K562 (cell line): ENCODE data around the gene POLK. TPM values are rescaled to one million over a fixed set of nuclear protein-coding genes. Genes with fewer than 3 reads are reported as not detected.

Experiments
- ARHGAP35 ChIP-seq: fragments of 450-650 bp; IDR thresholded peaks from 2 replicates; pipeline ENCODE4 v1.6.1; 2018; ENCODE audit not compliant: partially characterized antibody
- BCL6 ChIP-seq: fragments of 250-450 bp; sonication (Bioruptor Pico); IDR thresholded peaks from 2 replicates; pipeline ENCODE4 v1.4.0; 2020
- GMEB1 ChIP-seq: fragments of 250-450 bp; sonication (Bioruptor Pico); IDR thresholded peaks from 2 replicates; pipeline ENCODE4 v1.4.0; 2020; ENCODE audit warnings: mild to moderate bottlenecking
- JUND ChIP-seq, 2 experiments: IDR thresholded peaks; 2 replicates in 1 of 2; 3 replicates in 1 of 2; pipeline ENCODE4 v1.6.1; 2011; ENCODE audit warnings: borderline replicate concordance in 2 of 2, low read depth in 2 of 2, low read length in 2 of 2, improper control_type of control experiment in 1 of 2, missing biosample characterization in 1 of 2, missing genetic modification characterization in 1 of 2, missing genetic modification reagents in 1 of 2
- MBD1 ChIP-seq: fragments of 250-450 bp; sonication (Bioruptor Pico); IDR thresholded peaks from 2 replicates; pipeline ENCODE4 v1.8.0; 2022; ENCODE audit warnings: inconsistent platforms
- NR3C1 ChIP-seq: sonication (generic); formaldehyde crosslinking; IDR thresholded peaks from 2 replicates; pipeline ENCODE4 v1.8.1; 2022; ENCODE audit warnings: missing genetic modification reagents
- PHB2 ChIP-seq: fragments of 450-650 bp; IDR thresholded peaks from 2 replicates; pipeline ENCODE4 v1.6.1; 2017; ENCODE audit warnings: low read depth
- SOX6 ChIP-seq: fragments of 450-650 bp; IDR thresholded peaks from 2 replicates; pipeline ENCODE4 v1.6.1; 2014; ENCODE audit warnings: mild to moderate bottlenecking
- TCF7L2 ChIP-seq: fragments of 150-350 bp; IDR thresholded peaks from 2 replicates; pipeline ENCODE4 v1.6.1; 2016; ENCODE audit warnings: low read depth, mild to moderate bottlenecking, low read length, moderate library complexity
- YY1 ChIP-seq, 3 experiments: IDR thresholded peaks; 2 replicates each; pipeline ENCODE4 v1.6.1; 2011; ENCODE audit warnings: low read length in 2 of 3, mild to moderate bottlenecking in 2 of 3, moderate library complexity in 2 of 3, borderline replicate concordance in 1 of 3, control low read depth in 1 of 3, low read depth in 1 of 3; ENCODE audit not compliant: insufficient read depth in 3 of 3, insufficient replicate concordance in 2 of 3, control insufficient read depth in 1 of 3, insufficient read length in 1 of 3; ENCODE audit errors: extremely low read depth in 1 of 3
- ZNF263 ChIP-seq: sonication (generic); formaldehyde crosslinking; IDR thresholded peaks from 2 replicates; pipeline ENCODE4 v1.8.0; 2022; ENCODE audit warnings: mild to moderate bottlenecking, missing genetic modification reagents, borderline replicate concordance
- ZNF3 ChIP-seq: fragments of 250-450 bp; sonication (Bioruptor Pico); IDR thresholded peaks from 2 replicates; pipeline ENCODE4 v1.5.0; 2021; ENCODE audit warnings: mild to moderate bottlenecking, moderate library complexity
- ZNF311 ChIP-seq: fragments of 250-450 bp; sonication (Bioruptor Pico); IDR thresholded peaks from 2 replicates; pipeline ENCODE4 v1.4.0; 2020; ENCODE audit warnings: mild to moderate bottlenecking, moderate library complexity
- polyA plus RNA-seq, 8 experiments: library from polyadenylated mRNA; depleted of rRNA in 4 of 8; stranded (reverse) in 5 of 8; unstranded in 3 of 8; fragments of >200 nt; fragmentation: Nextera tagmentation in 2 of 8; fragmentation: Illumina TruSeq in 1 of 8; extraction: Ambion mirVana in 2 of 8; extraction: Trizol in 1 of 8; gene quantifications; 2 replicates each; pipeline versions ENCODE4 v1.2.1 to v1.2.3, GENCODE V29; 2011 to 2014; ENCODE audit warnings: inconsistent platforms in 1 of 8, missing spikeins in 1 of 8
- total RNA-seq, 7 experiments: library from RNA; depleted of rRNA in 6 of 7; stranded (reverse); fragments of >200 nt in 6 of 7; fragmentation: Illumina TruSeq in 2 of 7; extraction: Trizol in 2 of 7; gene quantifications; 2 replicates each; pipeline versions ENCODE4 v1.2.1 to v1.2.3, GENCODE V29; 2011 to 2021; ENCODE audit warnings: low replicate concordance in 1 of 7
- TF ChIP-seq, protein P1 (sequence below): fragments of 450-650 bp; IDR thresholded peaks from 2 replicates; pipeline ENCODE4 v1.6.1; 2016
- TF ChIP-seq, protein P2 (sequence below): conservative IDR thresholded peaks from 2 replicates; pipeline ENCODE4 v1.6.1; 2011; ENCODE audit warnings: low read depth, mild to moderate bottlenecking, low read length; ENCODE audit not compliant: control insufficient read depth

POLK gene
- total and polyA plus RNA-seq, 9 of the 15 experiments (the other 6 are each of a cell fraction or from before 2014, with no cell fraction given): 6.1 to 31.6 (median 16.5) TPM

GRCh38 chr5:75511435-75512382, at the start of gene POLK, which contains the start of gene CERT1 (continued):
- TF ChIP-seq, protein P1, sequence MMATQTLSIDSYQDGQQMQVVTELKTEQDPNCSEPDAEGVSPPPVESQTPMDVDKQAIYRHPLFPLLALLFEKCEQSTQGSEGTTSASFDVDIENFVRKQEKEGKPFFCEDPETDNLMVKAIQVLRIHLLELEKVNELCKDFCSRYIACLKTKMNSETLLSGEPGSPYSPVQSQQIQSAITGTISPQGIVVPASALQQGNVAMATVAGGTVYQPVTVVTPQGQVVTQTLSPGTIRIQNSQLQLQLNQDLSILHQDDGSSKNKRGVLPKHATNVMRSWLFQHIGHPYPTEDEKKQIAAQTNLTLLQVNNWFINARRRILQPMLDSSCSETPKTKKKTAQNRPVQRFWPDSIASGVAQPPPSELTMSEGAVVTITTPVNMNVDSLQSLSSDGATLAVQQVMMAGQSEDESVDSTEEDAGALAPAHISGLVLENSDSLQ: peak; percentile 74
- TF ChIP-seq, protein P2, sequence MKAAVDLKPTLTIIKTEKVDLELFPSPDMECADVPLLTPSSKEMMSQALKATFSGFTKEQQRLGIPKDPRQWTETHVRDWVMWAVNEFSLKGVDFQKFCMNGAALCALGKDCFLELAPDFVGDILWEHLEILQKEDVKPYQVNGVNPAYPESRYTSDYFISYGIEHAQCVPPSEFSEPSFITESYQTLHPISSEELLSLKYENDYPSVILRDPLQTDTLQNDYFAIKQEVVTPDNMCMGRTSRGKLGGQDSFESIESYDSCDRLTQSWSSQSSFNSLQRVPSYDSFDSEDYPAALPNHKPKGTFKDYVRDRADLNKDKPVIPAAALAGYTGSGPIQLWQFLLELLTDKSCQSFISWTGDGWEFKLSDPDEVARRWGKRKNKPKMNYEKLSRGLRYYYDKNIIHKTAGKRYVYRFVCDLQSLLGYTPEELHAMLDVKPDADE: peak; percentile 95
- TF ChIP-seq SOX6: no peak
- TF ChIP-seq NR3C1 (CRISPR knock-in tag): no peak
- no peak for TF ChIP-seq MBD1 (CRISPR knock-in tag)
- no peak for TF ChIP-seq ARHGAP35
- TF ChIP-seq ZNF311 (CRISPR knock-in tag): 0 out of 2 replicates have a peak, but pooled peaks have one; percentile 27
- peak; percentile 83 for TF ChIP-seq GMEB1 (CRISPR knock-in tag)
- TF ChIP-seq JUND (IDR thresholded peaks at IDR 0.05; ENCODE audit: borderline replicate concordance, low read depth, low read length): peak; percentile 52
- peak; percentile 21; the same call in 1 of the 3 replicates for TF ChIP-seq JUND (tag; IDR thresholded peaks at IDR 0.05; ENCODE audit: borderline replicate concordance, low read depth, low read length)
- TF ChIP-seq ZNF263 (CRISPR knock-in tag): no peak; the same call in 1 of the 2 replicates
- no peak for TF ChIP-seq BCL6 (CRISPR knock-in tag)
- TF ChIP-seq TCF7L2: no peak
- TF ChIP-seq PHB2: no peak
- TF ChIP-seq ZNF3: no peak
- TF ChIP-seq YY1 (IDR thresholded peaks at IDR 0.05; ENCODE audit: borderline replicate concordance in 1 of 3, control insufficient read depth in 1 of 3, extremely low read depth in 1 of 3, insufficient read depth in 3 of 3, insufficient read length in 1 of 3, insufficient replicate concordance in 2 of 3, low read depth in 1 of 3, low read length in 2 of 3): peak; percentile 67 to 96 (median 90)
